ENCODE measurements around the gene EWSR1. TPM values are rescaled to one million over a fixed set of nuclear protein-coding genes. Genes with fewer than 3 reads are reported as not detected.
A peak's percentile ranks its signal among the peaks of the same experiment; 100 is the strongest.

EWSR1 gene
- total and polyA plus RNA-seq, 2 experiments from 2014 or later: 154 to 210 TPM

GRCh38 chr22:29328055-29328454 lies 60.0 kb downstream of the EWSR1 start:
- H4K20me1 ChIP-seq (ENCODE audit: insufficient read depth): no peaks in the 10 kb centered on the region
- 89 to 94% methylated on average over 5 of the region's 5 CpGs for WGBS, 2 experiments (ENCODE audit: low coverage in 1 of 2, low lambda C conversion rate in 2 of 2, missing lambda C conversion rate in 2 of 2)
- H3K9me2 ChIP-seq (ENCODE audit: insufficient read depth): no peaks in the 10 kb centered on the region
- DNase-seq: no peak
- in situ Hi-C loops (cut with MboI): no loop called here
- no peaks in the 10 kb centered on the region; the same call in 1 of the 2 replicates for H3K36me3 ChIP-seq (ENCODE audit: low read depth)
- no peak for TF ChIP-seq EZH2 (IDR thresholded peaks at IDR 0.05; ENCODE audit: insufficient read depth, poor library complexity, severe bottlenecking)
- TF ChIP-seq EZH2phosphoT487 (IDR thresholded peaks at IDR 0.05; ENCODE audit: insufficient read depth, low read depth): no peak
- H3K4me1 ChIP-seq (ENCODE audit: insufficient read depth): no peaks in the 10 kb centered on the region
- no peaks in the 10 kb centered on the region for H3F3A ChIP-seq (ENCODE audit: insufficient read depth)
- no peaks in the 10 kb centered on the region for H3K79me2 ChIP-seq (ENCODE audit: insufficient read depth)
- no peak overlapping the region for H3K27ac ChIP-seq
- H3K27me3 ChIP-seq (replicated peaks; ENCODE audit: insufficient read depth): no peaks in the 10 kb centered on the region
- no peak overlapping the region for H2AFZ ChIP-seq
- no peak overlapping the region for H3K9ac ChIP-seq
- no peaks in the 10 kb centered on the region for H3K9me3 ChIP-seq (ENCODE audit: low read depth)
- no peak overlapping the region for H3K4me3 ChIP-seq
- H3K4me2 ChIP-seq (ENCODE audit: unreplicated experiment): no peak overlapping the region

- Histone ChIP-seq H3K36me3 (ENCODE audit: low read depth) (no peaks in the 10 kb centered on the region; the same call in 1 of the 2 replicates), H3K4me3 (no peak overlapping the region), H2AFZ (no peak overlapping the region), H3K79me2 (ENCODE audit: insufficient read depth) (no peaks in the 10 kb centered on the region), H3F3A (ENCODE audit: insufficient read depth) (no peaks in the 10 kb centered on the region), H3K27ac (no peak overlapping the region), H3K9ac (no peak overlapping the region), H4K20me1 (ENCODE audit: insufficient read depth) (no peaks in the 10 kb centered on the region), H3K4me2 (ENCODE audit: unreplicated experiment) (no peak overlapping the region), H3K4me1 (ENCODE audit: insufficient read depth) (no peaks in the 10 kb centered on the region), H3K9me2 (ENCODE audit: insufficient read depth) (no peaks in the 10 kb centered on the region), H3K27me3 (replicated peaks; ENCODE audit: insufficient read depth) (no peaks in the 10 kb centered on the region), H3K9me3 (ENCODE audit: low read depth) (no peaks in the 10 kb centered on the region)
- 86 to 89% methylated on average over 22 to 34 of the region's 34 CpGs for WGBS, 2 experiments (ENCODE audit: low coverage in 1 of 2, low lambda C conversion rate in 2 of 2, missing lambda C conversion rate in 2 of 2)
- no peak for TF ChIP-seq EZH2 (IDR thresholded peaks at IDR 0.05; ENCODE audit: insufficient read depth, poor library complexity, severe bottlenecking)
- TF ChIP-seq EZH2phosphoT487 (IDR thresholded peaks at IDR 0.05; ENCODE audit: insufficient read depth, low read depth): no peak
- in situ Hi-C loops (cut with MboI): no loop called here
- peak; percentile 25 for DNase-seq
Measured at GRCh38 chr22:29328566-29329500, 60.8 kb downstream of the EWSR1 start.

- Histone ChIP-seq H3K36me3 (ENCODE audit: low read depth) (no peaks in the 10 kb centered on the region; the same call in 1 of the 2 replicates), H3K4me2 (ENCODE audit: unreplicated experiment) (no peak overlapping the region), H3K9me2 (ENCODE audit: insufficient read depth) (no peaks in the 10 kb centered on the region), H4K20me1 (ENCODE audit: insufficient read depth) (no peaks in the 10 kb centered on the region), H2AFZ (no peak overlapping the region), H3K4me3 (no peak overlapping the region), H3K9ac (no peak overlapping the region), H3K4me1 (ENCODE audit: insufficient read depth) (no peaks in the 10 kb centered on the region), H3K79me2 (ENCODE audit: insufficient read depth) (no peaks in the 10 kb centered on the region), H3K27ac (no peak overlapping the region), H3K9me3 (ENCODE audit: low read depth) (no peaks in the 10 kb centered on the region), H3F3A (ENCODE audit: insufficient read depth) (no peaks in the 10 kb centered on the region), H3K27me3 (replicated peaks; ENCODE audit: insufficient read depth) (no peaks in the 10 kb centered on the region)
- 91 to 93% methylated on average over 11 of the region's 11 CpGs for WGBS, 2 experiments (ENCODE audit: low coverage in 1 of 2, low lambda C conversion rate in 2 of 2, missing lambda C conversion rate in 2 of 2)
- TF ChIP-seq EZH2 (IDR thresholded peaks at IDR 0.05; ENCODE audit: insufficient read depth, poor library complexity, severe bottlenecking): no peak
- DNase-seq: no peak
- in situ Hi-C loops (cut with MboI): no loop called here
Measured at GRCh38 chr22:29329581-29329980, 61.5 kb downstream of the EWSR1 start.

- Histone ChIP-seq H3K9me3 (ENCODE audit: low read depth) (no peaks in the 10 kb centered on the region), H3K27me3 (replicated peaks; ENCODE audit: insufficient read depth) (no peaks in the 10 kb centered on the region), H3K79me2 (ENCODE audit: insufficient read depth) (no peaks in the 10 kb centered on the region), H3K4me2 (ENCODE audit: unreplicated experiment) (no peak overlapping the region), H2AFZ (no peak overlapping the region), H3K9me2 (ENCODE audit: insufficient read depth) (no peaks in the 10 kb centered on the region), H3K9ac (no peak overlapping the region), H3F3A (ENCODE audit: insufficient read depth) (no peaks in the 10 kb centered on the region), H3K4me1 (ENCODE audit: insufficient read depth) (no peaks in the 10 kb centered on the region), H3K27ac (no peak overlapping the region), H3K4me3 (no peak overlapping the region), H4K20me1 (ENCODE audit: insufficient read depth) (no peaks in the 10 kb centered on the region), H3K36me3 (ENCODE audit: low read depth) (no peaks in the 10 kb centered on the region; the same call in 1 of the 2 replicates)
- in situ Hi-C loops (cut with MboI): no loop called here
- WGBS, 2 experiments (ENCODE audit: low coverage in 1 of 2, low lambda C conversion rate in 2 of 2, missing lambda C conversion rate in 2 of 2): 90 to 91% methylated on average over 19 of the region's 19 CpGs
- TF ChIP-seq EZH2phosphoT487 (IDR thresholded peaks at IDR 0.05; ENCODE audit: insufficient read depth, low read depth) (no peak), EZH2 (IDR thresholded peaks at IDR 0.05; ENCODE audit: insufficient read depth, poor library complexity, severe bottlenecking) (no peak)
- no peak for DNase-seq
Measured at GRCh38 chr22:29330291-29330690, 62.2 kb downstream of the EWSR1 start.

Data from GM23248 (cell line).